HEK293 (cell line): Measurements from ENCODE around the gene RASL11B.

Experiments used
- CTCF ChIP-seq: fragments of 450-650 bp; formaldehyde crosslinking; IDR thresholded peaks from 2 replicates; pipeline ENCODE4 v1.5.1; 2016; ENCODE audit warnings: missing biosample characterization, missing genetic modification characterization
- KLF1 ChIP-seq: fragments of 450-650 bp; formaldehyde crosslinking; IDR thresholded peaks from 2 replicates; pipeline ENCODE4 v1.5.1; 2016; ENCODE audit warnings: missing biosample characterization, missing genetic modification characterization
- PATZ1 ChIP-seq: fragments of 450-650 bp; formaldehyde crosslinking; IDR thresholded peaks from 2 replicates; pipeline ENCODE4 v1.5.1; 2016; ENCODE audit warnings: missing biosample characterization, missing genetic modification characterization
- REST ChIP-seq: fragments of 450-650 bp; formaldehyde crosslinking; IDR thresholded peaks from 2 replicates; pipeline ENCODE4 v1.5.1; 2016; ENCODE audit warnings: missing biosample characterization, missing genetic modification characterization
- SCRT1 ChIP-seq: fragments of 450-650 bp; formaldehyde crosslinking; IDR thresholded peaks from 2 replicates; pipeline ENCODE4 v1.5.1; 2016; ENCODE audit warnings: missing biosample characterization, missing genetic modification characterization, borderline replicate concordance
- TCF7L2 ChIP-seq: IDR thresholded peaks from 2 replicates; pipeline ENCODE4 v1.6.1; 2011; ENCODE audit warnings: low read depth, mild to moderate bottlenecking, inconsistent platforms, low read length, moderate library complexity, borderline replicate concordance
- YY1 ChIP-seq: fragments of 450-650 bp; formaldehyde crosslinking; IDR thresholded peaks from 2 replicates; pipeline ENCODE4 v1.5.1; 2018; ENCODE audit warnings: missing biosample characterization, missing genetic modification characterization
- ZBTB26 ChIP-seq: fragments of 450-650 bp; formaldehyde crosslinking; optimal IDR thresholded peaks from 2 replicates; pipeline ENCODE3; 2016; ENCODE audit warnings: missing biosample characterization, mild to moderate bottlenecking, missing genetic modification characterization
- ZFP41 ChIP-seq: fragments of 450-650 bp; formaldehyde crosslinking; IDR thresholded peaks from 2 replicates; pipeline ENCODE4 v1.5.1; 2016; ENCODE audit warnings: missing biosample characterization, missing genetic modification characterization, borderline replicate concordance
- ZNF114 ChIP-seq: fragments of 450-650 bp; formaldehyde crosslinking; IDR thresholded peaks from 2 replicates; pipeline ENCODE4 v1.5.0; 2017; ENCODE audit warnings: missing biosample characterization, missing genetic modification characterization
- ZNF280D ChIP-seq: fragments of 450-650 bp; formaldehyde crosslinking; IDR thresholded peaks from 2 replicates; pipeline ENCODE4 v1.5.1; 2016; ENCODE audit warnings: missing biosample characterization, missing genetic modification characterization
- ZNF561 ChIP-seq: fragments of 450-650 bp; IDR thresholded peaks from 2 replicates; pipeline ENCODE4 v1.5.1; 2018; ENCODE audit warnings: missing biosample characterization, missing genetic modification characterization, borderline replicate concordance
- ZNF707 ChIP-seq: fragments of 450-650 bp; formaldehyde crosslinking; IDR thresholded peaks from 2 replicates; pipeline ENCODE4 v1.5.1; 2016; ENCODE audit warnings: missing biosample characterization, missing genetic modification characterization
- ZSCAN18 ChIP-seq: fragments of 450-650 bp; formaldehyde crosslinking; IDR thresholded peaks from 2 replicates; pipeline ENCODE4 v1.5.1; 2016; ENCODE audit warnings: missing biosample characterization, missing genetic modification characterization

- no peak for TF ChIP-seq TCF7L2
- TF ChIP-seq ZFP41 (tag by site-specific recombination): no peak
- TF ChIP-seq ZNF114 (tag by site-specific recombination): no peak
- TF ChIP-seq KLF1 (tag by site-specific recombination): no peak
- no peak for TF ChIP-seq REST (tag by site-specific recombination)
- no peak for TF ChIP-seq ZNF561 (tag by site-specific recombination)
- TF ChIP-seq SCRT1 (tag by site-specific recombination): no peak
- no peak for TF ChIP-seq YY1 (tag by site-specific recombination)
- TF ChIP-seq ZNF707 (tag by site-specific recombination): no peak
- TF ChIP-seq CTCF (tag by site-specific recombination): no peak
- no peak for TF ChIP-seq PATZ1 (tag by site-specific recombination)
- no peak for TF ChIP-seq ZSCAN18 (tag by site-specific recombination)
- no peak for TF ChIP-seq ZBTB26
- TF ChIP-seq ZNF280D (tag by site-specific recombination): no peak
Observed at GRCh38 chr4:52876069-52876468, 14.0 kb downstream of the RASL11B start.
